GM21717 (cell line): Measurements from ENCODE around the gene USP17L20.
"Not testable (repeated sequence)": the region's sequence is repeated elsewhere in the genome, so short reads cannot be mapped to it uniquely, and the experiment has no call there.

ENCODE experiments used
- ATAC-seq: cut with Tn5 transposase; IDR thresholded peaks from one replicate; pipeline ENCODE4 v1.9.1; 2021; ENCODE audit warnings: mild to moderate bottlenecking, moderate library complexity; ENCODE audit not compliant: unreplicated experiment

USP17L20 gene, protein sequence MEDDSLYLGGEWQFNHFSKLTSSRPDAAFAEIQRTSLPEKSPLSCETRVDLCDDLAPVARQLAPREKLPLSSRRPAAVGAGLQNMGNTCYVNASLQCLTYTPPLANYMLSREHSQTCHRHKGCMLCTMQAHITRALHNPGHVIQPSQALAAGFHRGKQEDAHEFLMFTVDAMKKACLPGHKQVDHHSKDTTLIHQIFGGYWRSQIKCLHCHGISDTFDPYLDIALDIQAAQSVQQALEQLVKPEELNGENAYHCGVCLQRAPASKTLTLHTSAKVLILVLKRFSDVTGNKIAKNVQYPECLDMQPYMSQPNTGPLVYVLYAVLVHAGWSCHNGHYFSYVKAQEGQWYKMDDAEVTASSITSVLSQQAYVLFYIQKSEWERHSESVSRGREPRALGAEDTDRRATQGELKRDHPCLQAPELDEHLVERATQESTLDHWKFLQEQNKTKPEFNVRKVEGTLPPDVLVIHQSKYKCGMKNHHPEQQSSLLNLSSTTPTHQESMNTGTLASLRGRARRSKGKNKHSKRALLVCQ

DNA sequence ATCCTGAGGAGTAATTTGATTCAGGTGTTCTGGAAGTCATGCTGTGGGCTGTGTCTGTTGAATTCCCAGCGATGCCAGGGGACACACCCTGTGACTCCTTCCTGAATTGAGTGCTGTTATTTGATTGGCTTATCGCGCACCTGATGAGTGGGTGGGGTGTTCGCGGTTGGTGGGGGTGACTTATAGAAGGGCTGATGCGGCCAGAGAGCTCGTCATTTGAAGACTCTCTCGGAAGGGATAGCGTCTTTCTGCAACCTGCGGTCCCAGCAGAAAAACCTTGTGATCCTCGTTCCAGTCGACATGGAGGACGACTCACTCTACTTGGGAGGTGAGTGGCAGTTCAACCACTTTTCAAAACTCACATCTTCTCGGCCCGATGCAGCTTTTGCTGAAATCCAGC, at the start of gene USP17L20:
Gene USP17L20, plus strand, starts transcription at position 301 of the 400 bp plus-strand sequence. Its CDS starts 0 bp downstream, at position 301.
- not testable (repeated sequence) for ATAC-seq

DNA sequence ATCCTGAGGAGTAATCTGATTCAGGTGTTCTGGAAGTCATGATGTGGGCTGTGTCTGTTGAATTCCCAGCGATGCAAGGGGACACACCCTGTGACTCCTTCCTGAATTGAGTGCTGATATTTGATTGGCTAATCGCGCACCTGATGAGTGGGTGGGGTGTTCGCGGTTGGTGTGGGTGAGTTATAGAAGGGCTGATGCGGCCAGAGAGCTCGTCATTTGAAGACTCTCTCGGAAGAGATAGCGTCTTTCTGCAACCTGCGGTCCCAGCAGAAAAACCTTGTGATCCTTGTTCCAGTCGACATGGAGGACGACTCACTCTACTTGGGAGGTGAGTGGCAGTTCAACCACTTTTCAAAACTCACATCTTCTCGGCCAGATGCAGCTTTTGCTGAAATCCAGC, 47.6 kb upstream of the USP17L20 start, which contains the start of gene USP17L10:
Gene USP17L10, plus strand, starts transcription at position 301 of the 400 bp plus-strand sequence. Its CDS starts 0 bp downstream, at position 301.
- ATAC-seq: not testable (repeated sequence)

DNA sequence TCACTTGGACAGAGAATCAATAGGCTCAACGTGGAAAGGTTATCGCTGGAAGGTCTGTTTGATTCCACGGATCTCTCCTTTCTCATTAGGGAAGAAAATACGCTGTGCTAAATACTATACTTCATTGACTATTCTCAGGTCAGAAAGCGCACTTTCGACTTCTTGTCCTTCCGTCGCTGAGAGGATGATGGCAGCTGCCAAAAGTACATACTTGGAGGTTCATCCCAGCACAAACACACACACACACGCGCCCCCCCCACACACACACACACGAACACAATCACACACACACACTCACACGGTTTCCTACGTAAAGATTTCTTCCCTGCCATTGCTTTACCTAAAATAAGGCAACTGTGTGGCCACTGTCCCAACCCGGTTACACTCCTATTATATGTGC, 43.2 kb upstream of the USP17L20 start:
- not testable (repeated sequence) for ATAC-seq

DNA sequence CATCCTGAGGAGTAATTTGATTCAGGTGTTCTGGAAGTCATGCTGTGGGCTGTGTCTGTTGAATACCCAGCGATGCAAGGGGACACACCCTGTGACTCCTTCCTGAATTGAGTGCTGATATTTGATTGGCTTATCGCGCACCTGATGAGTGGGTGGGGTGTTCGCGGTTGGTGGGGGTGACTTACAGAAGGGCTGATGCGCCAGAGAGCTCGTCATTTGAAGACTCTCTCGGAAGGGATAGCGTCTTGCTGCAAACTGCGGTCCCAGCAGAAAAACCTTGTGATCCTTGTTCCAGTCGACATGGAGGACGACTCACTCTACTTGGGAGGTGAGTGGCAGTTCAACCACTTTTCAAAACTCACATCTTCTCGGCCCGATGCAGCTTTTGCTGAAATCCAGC, 42.8 kb upstream of the USP17L20 start, which contains the start of gene USP17L11:
Gene USP17L11, plus strand, starts transcription at position 301 of the 400 bp plus-strand sequence. Its CDS starts 0 bp downstream, at position 301.
- not testable (repeated sequence) for ATAC-seq

DNA sequence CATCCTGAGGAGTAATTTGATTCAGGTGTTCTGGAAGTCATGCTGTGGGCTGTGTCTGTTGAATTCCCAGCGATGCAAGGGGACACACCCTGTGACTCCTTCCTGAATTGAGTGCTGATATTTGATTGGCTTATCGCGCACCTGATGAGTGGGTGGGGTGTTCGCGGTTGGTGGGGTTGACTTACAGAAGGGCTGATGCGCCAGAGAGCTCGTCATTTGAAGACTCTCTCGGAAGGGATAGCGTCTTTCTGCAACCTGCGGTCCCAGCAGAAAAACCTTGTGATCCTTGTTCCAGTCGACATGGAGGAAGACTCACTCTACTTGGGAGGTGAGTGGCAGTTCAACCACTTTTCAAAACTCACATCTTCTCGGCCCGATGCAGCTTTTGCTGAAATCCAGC, 38.1 kb upstream of the USP17L20 start, which contains the start of gene USP17L12:
Gene USP17L12, plus strand, starts transcription at position 301 of the 400 bp plus-strand sequence. Its CDS starts 0 bp downstream, at position 301.
- ATAC-seq: not testable (repeated sequence)

DNA sequence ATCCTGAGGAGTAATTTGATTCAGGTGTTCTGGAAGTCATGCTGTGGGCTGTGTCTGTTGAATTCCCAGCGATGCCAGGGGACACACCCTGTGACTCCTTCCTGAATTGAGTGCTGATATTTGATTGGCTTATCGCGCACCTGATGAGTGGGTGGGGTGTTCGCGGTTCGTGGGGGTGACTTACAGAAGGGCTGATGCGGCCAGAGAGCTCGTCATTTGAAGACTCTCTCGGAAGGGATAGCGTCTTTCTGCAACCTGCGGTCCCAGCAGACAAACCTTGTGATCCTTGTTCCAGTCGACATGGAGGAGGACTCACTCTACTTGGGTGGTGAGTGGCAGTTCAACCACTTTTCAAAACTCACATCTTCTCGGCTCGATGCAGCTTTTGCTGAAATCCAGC, 33.3 kb upstream of the USP17L20 start, which contains the start of gene USP17L13:
Gene USP17L13, plus strand, starts transcription at position 301 of the 400 bp plus-strand sequence. Its CDS starts 0 bp downstream, at position 301.
- ATAC-seq: not testable (repeated sequence)

DNA sequence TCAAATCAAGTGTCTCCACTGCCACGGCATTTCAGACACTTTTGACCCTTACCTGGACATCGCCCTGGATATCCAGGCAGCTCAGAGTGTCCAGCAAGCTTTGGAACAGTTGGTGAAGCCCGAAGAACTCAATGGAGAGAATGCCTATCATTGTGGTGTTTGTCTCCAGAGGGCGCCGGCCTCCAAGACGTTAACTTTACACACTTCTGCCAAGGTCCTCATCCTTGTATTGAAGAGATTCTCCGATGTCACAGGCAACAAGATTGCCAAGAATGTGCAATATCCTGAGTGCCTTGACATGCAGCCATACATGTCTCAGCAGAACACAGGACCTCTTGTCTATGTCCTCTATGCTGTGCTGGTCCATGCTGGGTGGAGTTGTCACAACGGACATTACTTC, 27.7 kb upstream of the USP17L20 start:
- not testable (repeated sequence) for ATAC-seq

DNA sequence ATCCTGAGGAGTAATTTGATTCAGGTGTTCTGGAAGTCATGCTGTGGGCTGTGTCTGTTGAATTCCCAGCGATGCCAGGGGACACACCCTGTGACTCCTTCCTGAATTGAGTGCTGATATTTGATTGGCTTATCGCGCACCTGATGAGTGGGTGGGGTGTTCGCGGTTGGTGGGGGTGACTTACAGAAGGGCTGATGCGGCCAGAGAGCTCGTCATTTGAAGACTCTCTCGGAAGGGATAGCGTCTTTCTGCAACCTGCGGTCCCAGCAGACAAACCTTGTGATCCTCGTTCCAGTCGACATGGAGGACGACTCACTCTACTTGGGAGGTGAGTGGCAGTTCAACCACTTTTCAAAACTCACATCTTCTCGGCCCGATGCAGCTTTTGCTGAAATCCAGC, 23.8 kb upstream of the USP17L20 start, which contains the start of gene USP17L15:
Gene USP17L15, plus strand, starts transcription at position 301 of the 400 bp plus-strand sequence. Its CDS starts 0 bp downstream, at position 301.
- ATAC-seq: not testable (repeated sequence)

DNA sequence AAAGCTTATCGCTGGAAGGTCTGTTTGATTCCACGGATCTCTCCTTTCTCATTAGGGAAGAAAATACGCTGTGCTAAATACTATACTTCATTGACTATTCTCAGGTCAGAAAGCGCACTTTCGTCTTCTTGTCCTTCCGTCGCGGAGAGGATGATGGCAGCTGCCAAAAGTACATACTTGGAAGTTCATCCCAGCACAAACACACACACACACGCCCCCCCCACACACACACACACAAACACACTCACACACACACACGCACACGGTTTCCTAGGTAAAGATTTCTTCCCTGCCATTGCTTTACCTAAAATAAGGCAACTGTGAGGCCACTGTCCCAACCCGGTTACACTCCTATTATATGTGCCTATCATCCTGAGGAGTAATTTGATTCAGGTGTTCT, 19.5 kb upstream of the USP17L20 start:
- not testable (repeated sequence) for ATAC-seq

DNA sequence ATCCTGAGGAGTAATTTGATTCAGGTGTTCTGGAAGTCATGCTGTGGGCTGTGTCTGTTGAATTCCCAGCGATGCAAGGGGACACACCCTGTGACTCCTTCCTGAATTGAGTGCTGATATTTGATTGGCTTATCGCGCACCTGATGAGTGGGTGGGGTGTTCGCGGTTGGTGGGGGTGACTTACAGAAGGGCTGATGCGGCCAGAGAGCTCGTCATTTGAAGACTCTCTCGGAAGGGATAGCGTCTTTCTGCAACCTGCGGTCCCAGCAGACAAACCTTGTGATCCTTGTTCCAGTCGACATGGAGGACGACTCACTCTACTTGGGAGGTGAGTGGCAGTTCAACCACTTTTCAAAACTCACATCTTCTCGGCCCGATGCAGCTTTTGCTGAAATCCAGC, 14.3 kb upstream of the USP17L20 start, which contains the start of gene USP17L17:
Gene USP17L17, plus strand, starts transcription at position 301 of the 400 bp plus-strand sequence. Its CDS starts 0 bp downstream, at position 301.
- ATAC-seq: not testable (repeated sequence)

DNA sequence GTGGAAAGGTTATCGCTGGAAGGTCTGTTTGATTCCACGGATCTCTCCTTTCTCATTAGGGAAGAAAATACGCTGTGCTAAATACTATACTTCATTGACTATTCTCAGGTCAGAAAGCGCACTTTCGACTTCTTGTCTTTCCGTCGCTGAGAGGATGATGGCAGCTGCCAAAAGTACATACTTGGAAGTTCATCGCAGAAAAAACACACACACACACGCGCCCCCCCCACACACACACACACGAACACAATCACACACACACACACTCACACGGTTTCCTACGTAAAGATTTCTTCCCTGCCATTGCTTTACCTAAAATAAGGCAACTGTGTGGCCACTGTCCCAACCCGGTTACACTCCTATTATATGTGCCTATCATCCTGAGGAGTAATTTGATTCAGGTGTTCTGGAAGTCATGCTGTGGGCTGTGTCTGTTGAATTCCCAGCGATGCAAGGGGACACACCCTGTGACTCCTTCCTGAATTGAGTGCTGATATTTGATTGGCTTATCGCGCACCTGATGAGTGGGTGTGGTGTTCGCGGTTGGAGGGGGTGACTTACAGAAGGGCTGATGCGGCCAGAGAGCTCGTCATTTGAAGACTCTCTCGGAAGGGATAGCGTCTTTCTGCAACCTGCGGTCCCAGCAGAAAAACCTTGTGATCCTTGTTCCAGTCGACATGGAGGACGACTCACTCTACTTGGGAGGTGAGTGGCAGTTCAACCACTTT, 9.8 kb upstream of the USP17L20 start, which contains the start of gene USP17L18:
Gene USP17L18, plus strand, starts transcription at position 678 of the 728 bp plus-strand sequence. Its CDS starts 0 bp downstream, at position 678.
- not testable (repeated sequence) for ATAC-seq

DNA sequence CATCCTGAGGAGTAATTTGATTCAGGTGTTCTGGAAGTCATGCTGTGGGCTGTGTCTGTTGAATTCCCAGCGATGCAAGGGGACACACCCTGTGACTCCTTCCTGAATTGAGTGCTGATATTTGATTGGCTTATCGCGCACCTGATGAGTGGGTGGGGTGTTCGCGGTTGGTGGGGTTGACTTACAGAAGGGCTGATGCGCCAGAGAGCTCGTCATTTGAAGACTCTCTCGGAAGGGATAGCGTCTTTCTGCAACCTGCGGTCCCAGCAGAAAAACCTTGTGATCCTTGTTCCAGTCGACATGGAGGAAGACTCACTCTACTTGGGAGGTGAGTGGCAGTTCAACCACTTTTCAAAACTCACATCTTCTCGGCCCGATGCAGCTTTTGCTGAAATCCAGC, 4.8 kb upstream of the USP17L20 start, which contains the start of gene USP17L19:
Gene USP17L19, plus strand, starts transcription at position 301 of the 400 bp plus-strand sequence. Its CDS starts 0 bp downstream, at position 301.
- not testable (repeated sequence) for ATAC-seq

DNA sequence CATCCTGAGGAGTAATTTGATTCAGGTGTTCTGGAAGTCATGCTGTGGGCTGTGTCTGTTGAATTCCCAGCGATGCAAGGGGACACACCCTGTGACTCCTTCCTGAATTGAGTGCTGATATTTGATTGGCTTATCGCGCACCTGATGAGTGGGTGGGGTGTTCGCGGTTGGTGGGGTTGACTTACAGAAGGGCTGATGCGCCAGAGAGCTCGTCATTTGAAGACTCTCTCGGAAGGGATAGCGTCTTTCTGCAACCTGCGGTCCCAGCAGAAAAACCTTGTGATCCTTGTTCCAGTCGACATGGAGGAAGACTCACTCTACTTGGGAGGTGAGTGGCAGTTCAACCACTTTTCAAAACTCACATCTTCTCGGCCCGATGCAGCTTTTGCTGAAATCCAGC, 4.6 kb downstream of the USP17L20 start, which contains the start of gene USP17L21:
Gene USP17L21, plus strand, starts transcription at position 301 of the 400 bp plus-strand sequence. Its CDS starts 0 bp downstream, at position 301.
- ATAC-seq: not testable (repeated sequence)

DNA sequence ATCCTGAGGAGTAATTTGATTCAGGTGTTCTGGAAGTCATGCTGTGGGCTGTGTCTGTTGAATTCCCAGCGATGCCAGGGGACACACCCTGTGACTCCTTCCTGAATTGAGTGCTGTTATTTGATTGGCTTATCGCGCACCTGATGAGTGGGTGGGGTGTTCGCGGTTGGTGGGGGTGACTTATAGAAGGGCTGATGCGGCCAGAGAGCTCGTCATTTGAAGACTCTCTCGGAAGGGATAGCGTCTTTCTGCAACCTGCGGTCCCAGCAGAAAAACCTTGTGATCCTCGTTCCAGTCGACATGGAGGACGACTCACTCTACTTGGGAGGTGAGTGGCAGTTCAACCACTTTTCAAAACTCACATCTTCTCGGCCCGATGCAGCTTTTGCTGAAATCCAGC, 9.4 kb downstream of the USP17L20 start, which contains the start of gene USP17L22:
Gene USP17L22, plus strand, starts transcription at position 301 of the 400 bp plus-strand sequence. Its CDS starts 0 bp downstream, at position 301.
- not testable (repeated sequence) for ATAC-seq

DNA sequence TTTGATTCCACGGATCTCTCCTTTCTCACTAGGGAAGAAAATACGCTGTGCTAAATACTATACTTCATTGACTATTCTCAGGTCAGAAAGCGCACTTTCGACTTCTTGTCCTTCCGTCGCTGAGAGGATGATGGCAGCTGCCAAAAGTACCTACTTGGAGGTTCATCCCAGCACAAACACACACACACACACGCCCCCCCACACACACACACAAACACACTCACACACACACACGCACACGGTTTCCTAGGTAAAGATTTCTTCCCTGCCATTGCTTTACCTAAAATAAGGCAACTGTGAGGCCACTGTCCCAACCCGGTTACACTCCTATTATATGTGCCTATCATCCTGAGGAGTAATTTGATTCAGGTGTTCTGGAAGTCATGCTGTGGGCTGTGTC, 13.8 kb downstream of the USP17L20 start:
- ATAC-seq: not testable (repeated sequence)
